ENCODE measurements around the gene MTHFD1L. TPM values are rescaled to one million over a fixed set of nuclear protein-coding genes. Genes with fewer than 3 reads are reported as not detected.

MTHFD1L gene
- total RNA-seq, 1 donor from 2014 or later = 3.1 TPM

DNA sequence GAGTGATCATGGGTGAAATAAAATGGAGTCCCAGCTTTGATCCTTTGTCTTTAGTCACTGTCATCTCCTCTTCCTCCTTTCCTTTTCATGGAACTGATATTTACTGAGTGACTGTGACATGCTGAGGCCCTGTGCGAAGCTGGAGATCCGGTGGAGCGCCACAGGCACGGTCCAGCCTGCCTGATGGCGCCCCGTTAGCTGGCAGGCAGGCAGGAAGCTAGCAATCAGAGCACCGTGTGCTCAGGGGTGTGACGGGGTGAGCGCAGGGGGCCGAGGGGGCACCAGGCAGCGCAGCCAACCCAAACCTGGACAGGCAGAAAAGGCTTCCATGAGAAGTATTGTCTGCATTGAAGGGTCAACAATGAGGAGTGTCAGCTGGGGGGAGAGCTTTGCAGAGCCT is 274.0 kb downstream of the MTHFD1L start:
- H3K36me3 ChIP-seq = no peaks in the 10 kb centered on the region
- peaks cover 32% of the 10 kb centered on the region for H3K4me1 ChIP-seq
- intact Hi-C loops (cut with micrococcal nuclease) = no loop called here
- H3K4me3 ChIP-seq = no peak overlapping the region
- DNase-seq = no peak
- TF ChIP-seq CTCF (IDR thresholded peaks at IDR 0.05; ENCODE audit: borderline replicate concordance) = no peak
- H3K9me3 ChIP-seq (replicated peaks) = peaks cover 9% of the 10 kb centered on the region
- H3K27ac ChIP-seq (replicated peaks) = no peak overlapping the region
- H3K27me3 ChIP-seq (ENCODE audit: low read depth) = no peaks in the 10 kb centered on the region

DNA sequence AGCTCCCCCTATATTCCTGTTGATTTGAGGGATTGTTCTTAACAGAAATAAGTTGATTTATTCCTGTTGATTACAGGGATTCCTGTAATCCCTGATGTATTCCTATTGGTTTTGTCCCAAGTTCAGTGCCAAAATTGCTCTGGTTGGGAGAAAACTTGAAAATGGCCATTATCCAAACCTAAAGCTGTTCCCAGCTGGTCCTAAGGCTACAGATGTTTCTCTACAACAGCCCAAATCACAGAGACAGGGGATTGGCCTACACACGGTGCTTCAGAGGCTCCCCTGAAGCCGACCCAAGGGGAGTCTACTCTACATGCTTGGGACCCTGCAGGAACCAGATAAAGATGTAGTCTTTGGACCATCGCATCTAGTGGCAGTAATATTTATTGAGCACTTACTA is 275.3 kb downstream of the MTHFD1L start:
- Histone ChIP-seq H3K27ac (replicated peaks) (peak overlapping the region; percentile 77), H3K4me3 (no peak overlapping the region), H3K27me3 (ENCODE audit: low read depth) (no peaks in the 10 kb centered on the region), H3K4me1 (peaks cover 32% of the 10 kb centered on the region), H3K9me3 (replicated peaks) (no peaks in the 10 kb centered on the region), H3K36me3 (no peaks in the 10 kb centered on the region)
- DNase-seq = no peak
- intact Hi-C loops (cut with micrococcal nuclease) = no loop called here
- TF ChIP-seq CTCF (IDR thresholded peaks at IDR 0.05; ENCODE audit: borderline replicate concordance) = no peak

- Histone ChIP-seq H3K27ac (replicated peaks) (peak overlapping the region; percentile 77), H3K36me3 (no peaks in the 10 kb centered on the region), H3K27me3 (ENCODE audit: low read depth) (no peaks in the 10 kb centered on the region), H3K4me1 (peaks cover 32% of the 10 kb centered on the region), H3K4me3 (no peak overlapping the region), H3K9me3 (replicated peaks) (no peaks in the 10 kb centered on the region)
- peak; percentile 30 for DNase-seq
- intact Hi-C loops (cut with micrococcal nuclease) = no loop called here
- TF ChIP-seq CTCF (IDR thresholded peaks at IDR 0.05; ENCODE audit: borderline replicate concordance) = no peak
These were observed 276.2 kb downstream of the MTHFD1L start for GRCh38 chr6:151141685-151142084.

DNA sequence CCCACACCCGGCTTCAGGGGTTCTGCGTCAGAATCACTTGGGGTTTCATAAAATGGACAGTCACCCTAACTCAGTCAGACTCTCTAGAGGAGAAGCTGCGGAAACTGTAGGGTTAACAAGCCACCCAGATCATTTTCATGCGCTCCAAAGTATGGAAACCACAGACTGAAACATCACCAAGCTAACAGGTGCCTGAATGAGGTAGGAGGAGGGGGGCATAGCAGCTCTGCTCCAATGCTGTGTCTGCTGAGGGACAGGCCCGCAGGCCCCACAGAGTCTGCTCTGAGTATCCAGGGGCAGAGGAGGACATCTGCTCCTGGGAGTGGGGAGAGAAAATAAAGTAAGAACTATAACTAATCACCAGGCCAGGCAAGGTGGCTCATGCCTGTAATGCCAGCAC is 277.2 kb downstream of the MTHFD1L start:
- no peak for DNase-seq
- intact Hi-C loops (cut with micrococcal nuclease) = no loop called here
- H3K9me3 ChIP-seq (replicated peaks) = no peaks in the 10 kb centered on the region
- peaks cover 38% of the 10 kb centered on the region for H3K4me1 ChIP-seq
- H3K27ac ChIP-seq (replicated peaks) = no peak overlapping the region
- no peaks in the 10 kb centered on the region for H3K27me3 ChIP-seq (ENCODE audit: low read depth)
- H3K36me3 ChIP-seq = no peaks in the 10 kb centered on the region
- TF ChIP-seq CTCF (IDR thresholded peaks at IDR 0.05; ENCODE audit: borderline replicate concordance) = no peak
- no peak overlapping the region for H3K4me3 ChIP-seq

- H3K4me3 ChIP-seq = no peak overlapping the region
- H3K9me3 ChIP-seq (replicated peaks) = no peaks in the 10 kb centered on the region
- intact Hi-C loops (cut with micrococcal nuclease) = no loop called here
- peaks cover 41% of the 10 kb centered on the region for H3K4me1 ChIP-seq
- DNase-seq = no peak
- no peaks in the 10 kb centered on the region for H3K36me3 ChIP-seq
- no peak for TF ChIP-seq CTCF (IDR thresholded peaks at IDR 0.05; ENCODE audit: borderline replicate concordance)
- H3K27me3 ChIP-seq (ENCODE audit: low read depth) = no peaks in the 10 kb centered on the region
- no peak overlapping the region for H3K27ac ChIP-seq (replicated peaks)
These were observed 277.8 kb downstream of the MTHFD1L start for GRCh38 chr6:151143337-151143736.

- no peaks in the 10 kb centered on the region for H3K36me3 ChIP-seq
- DNase-seq = no peak
- intact Hi-C loops (cut with micrococcal nuclease) = no loop called here
- no peak overlapping the region for H3K4me3 ChIP-seq
- no peaks in the 10 kb centered on the region for H3K9me3 ChIP-seq (replicated peaks)
- H3K27ac ChIP-seq (replicated peaks) = no peak overlapping the region
- H3K27me3 ChIP-seq (ENCODE audit: low read depth) = no peaks in the 10 kb centered on the region
- peaks cover 41% of the 10 kb centered on the region for H3K4me1 ChIP-seq
- no peak for TF ChIP-seq CTCF (IDR thresholded peaks at IDR 0.05; ENCODE audit: borderline replicate concordance)
These were observed 278.3 kb downstream of the MTHFD1L start for GRCh38 chr6:151143806-151144205.
